ENCODE measurements around the gene CPTP. TPM values are rescaled to one million over a fixed set of nuclear protein-coding genes. Genes with fewer than 3 reads are reported as not detected.

The CPTP gene
- total and polyA plus RNA-seq, 10 of the 15 experiments (the other 5 are each of a cell fraction or from before 2014, with no cell fraction given), result 0.06 to 24.3 (median 10.0) TPM

DNA sequence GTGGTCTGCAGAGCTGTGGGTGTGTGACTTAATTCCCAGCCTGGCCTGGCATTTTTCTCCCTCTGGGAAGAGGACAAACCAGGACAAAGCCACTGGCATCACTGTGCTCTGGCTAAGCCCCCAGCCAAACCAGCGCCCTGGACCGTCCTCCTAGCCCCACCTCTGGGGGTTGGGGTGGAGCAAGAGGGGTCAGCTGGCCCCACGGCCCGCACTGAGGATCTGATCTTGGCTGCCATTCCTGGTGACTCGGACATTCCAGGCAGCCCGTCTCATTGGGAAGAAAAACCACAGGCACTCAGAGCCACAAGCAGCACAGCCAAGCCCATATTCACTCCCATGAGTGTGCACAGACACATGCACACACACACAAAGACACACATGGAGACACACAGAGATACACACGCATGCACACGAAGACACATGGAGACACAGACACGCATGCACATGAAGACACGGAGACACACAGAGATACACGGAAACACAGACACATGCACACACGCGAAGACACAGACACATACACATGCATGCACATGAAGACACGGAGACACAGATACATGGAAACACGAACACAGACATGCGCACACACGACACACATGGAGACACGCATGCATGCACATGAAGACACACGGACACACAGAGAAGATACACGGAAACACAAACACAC, 36.0 kb downstream of the CPTP start:
- no peaks in the 10 kb centered on the region for H3K27me3 ChIP-seq (replicated peaks in 1 of 2; ENCODE audit: control insufficient read depth in 2 of 2, insufficient read depth in 2 of 2, low read length in 1 of 2)
- H2AFZ ChIP-seq (ENCODE audit: control insufficient read depth, low read depth, low read length), result no peak overlapping the region
- no peaks in the 10 kb centered on the region for H3K9me3 ChIP-seq (replicated peaks; ENCODE audit: control insufficient read depth, insufficient read depth, low read length)
- no peak overlapping the region for H3K27ac ChIP-seq (ENCODE audit: control insufficient read depth, insufficient read depth)
- DNase-seq (ENCODE audit: low read depth, low spot score) (no peak), ATAC-seq (no peak), FAIRE-seq (no peak)
- WGBS (ENCODE audit: insufficient coverage, insufficient replicate concordance, low lambda C conversion rate, missing lambda C conversion rate), result 77% methylated on average over 20 of the region's 20 CpGs
- peaks cover 5% of the 10 kb centered on the region for H3K4me1 ChIP-seq (ENCODE audit: control insufficient read depth, insufficient read depth, low read length)
- no peak overlapping the region for H3K4me2 ChIP-seq (ENCODE audit: control insufficient read depth, insufficient read depth)
- in situ Hi-C loops (cut with MboI), result no loop called here
- ChIA-PET SMC1A (ENCODE audit: uncharacterized antibody, unreplicated experiment) (no interaction called here), RAD21 (ENCODE audit: unreplicated experiment) (no interaction called here), CTCF (no interaction called here), POLR2A (no interaction called here)
- no peak overlapping the region for H3K9ac ChIP-seq (ENCODE audit: control insufficient read depth, insufficient read depth, low read length)
- H3K36me3 ChIP-seq (ENCODE audit: control insufficient read depth in 2 of 2, insufficient read depth in 2 of 2, low read length in 1 of 2), result no peaks in the 10 kb centered on the region
- TF ChIP-seq SIN3A (IDR thresholded peaks at IDR 0.05; ENCODE audit: low read depth, low read length), result no peak
- TF ChIP-seq, protein P1, sequence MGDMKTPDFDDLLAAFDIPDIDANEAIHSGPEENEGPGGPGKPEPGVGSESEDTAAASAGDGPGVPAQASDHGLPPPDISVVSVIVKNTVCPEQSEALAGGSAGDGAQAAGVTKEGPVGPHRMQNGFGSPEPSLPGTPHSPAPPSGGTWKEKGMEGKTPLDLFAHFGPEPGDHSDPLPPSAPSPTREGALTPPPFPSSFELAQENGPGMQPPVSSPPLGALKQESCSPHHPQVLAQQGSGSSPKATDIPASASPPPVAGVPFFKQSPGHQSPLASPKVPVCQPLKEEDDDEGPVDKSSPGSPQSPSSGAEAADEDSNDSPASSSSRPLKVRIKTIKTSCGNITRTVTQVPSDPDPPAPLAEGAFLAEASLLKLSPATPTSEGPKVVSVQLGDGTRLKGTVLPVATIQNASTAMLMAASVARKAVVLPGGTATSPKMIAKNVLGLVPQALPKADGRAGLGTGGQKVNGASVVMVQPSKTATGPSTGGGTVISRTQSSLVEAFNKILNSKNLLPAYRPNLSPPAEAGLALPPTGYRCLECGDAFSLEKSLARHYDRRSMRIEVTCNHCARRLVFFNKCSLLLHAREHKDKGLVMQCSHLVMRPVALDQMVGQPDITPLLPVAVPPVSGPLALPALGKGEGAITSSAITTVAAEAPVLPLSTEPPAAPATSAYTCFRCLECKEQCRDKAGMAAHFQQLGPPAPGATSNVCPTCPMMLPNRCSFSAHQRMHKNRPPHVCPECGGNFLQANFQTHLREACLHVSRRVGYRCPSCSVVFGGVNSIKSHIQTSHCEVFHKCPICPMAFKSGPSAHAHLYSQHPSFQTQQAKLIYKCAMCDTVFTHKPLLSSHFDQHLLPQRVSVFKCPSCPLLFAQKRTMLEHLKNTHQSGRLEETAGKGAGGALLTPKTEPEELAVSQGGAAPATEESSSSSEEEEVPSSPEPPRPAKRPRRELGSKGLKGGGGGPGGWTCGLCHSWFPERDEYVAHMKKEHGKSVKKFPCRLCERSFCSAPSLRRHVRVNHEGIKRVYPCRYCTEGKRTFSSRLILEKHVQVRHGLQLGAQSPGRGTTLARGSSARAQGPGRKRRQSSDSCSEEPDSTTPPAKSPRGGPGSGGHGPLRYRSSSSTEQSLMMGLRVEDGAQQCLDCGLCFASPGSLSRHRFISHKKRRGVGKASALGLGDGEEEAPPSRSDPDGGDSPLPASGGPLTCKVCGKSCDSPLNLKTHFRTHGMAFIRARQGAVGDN (IDR thresholded peaks at IDR 0.05), result no peak
- no peak for TF ChIP-seq MXI1 (IDR thresholded peaks at IDR 0.05; ENCODE audit: low read depth, low read length)
- TF ChIP-seq, protein P2, sequence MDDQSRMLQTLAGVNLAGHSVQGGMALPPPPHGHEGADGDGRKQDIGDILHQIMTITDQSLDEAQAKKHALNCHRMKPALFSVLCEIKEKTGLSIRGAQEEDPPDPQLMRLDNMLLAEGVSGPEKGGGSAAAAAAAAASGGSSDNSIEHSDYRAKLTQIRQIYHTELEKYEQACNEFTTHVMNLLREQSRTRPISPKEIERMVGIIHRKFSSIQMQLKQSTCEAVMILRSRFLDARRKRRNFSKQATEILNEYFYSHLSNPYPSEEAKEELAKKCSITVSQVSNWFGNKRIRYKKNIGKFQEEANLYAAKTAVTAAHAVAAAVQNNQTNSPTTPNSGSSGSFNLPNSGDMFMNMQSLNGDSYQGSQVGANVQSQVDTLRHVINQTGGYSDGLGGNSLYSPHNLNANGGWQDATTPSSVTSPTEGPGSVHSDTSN (IDR thresholded peaks at IDR 0.05; ENCODE audit: insufficient replicate concordance, low read depth, low read length), result no peak
- peak; percentile 20; the same call in 1 of the 2 replicates for TF ChIP-seq PAX5 (IDR thresholded peaks at IDR 0.05; ENCODE audit: borderline replicate concordance, low read depth, low read length)
- no peak for TF ChIP-seq NBN (IDR thresholded peaks at IDR 0.05)
- TF ChIP-seq RUNX3 (IDR thresholded peaks at IDR 0.05; ENCODE audit: low read length), result no peak
- TF ChIP-seq, protein P3, sequence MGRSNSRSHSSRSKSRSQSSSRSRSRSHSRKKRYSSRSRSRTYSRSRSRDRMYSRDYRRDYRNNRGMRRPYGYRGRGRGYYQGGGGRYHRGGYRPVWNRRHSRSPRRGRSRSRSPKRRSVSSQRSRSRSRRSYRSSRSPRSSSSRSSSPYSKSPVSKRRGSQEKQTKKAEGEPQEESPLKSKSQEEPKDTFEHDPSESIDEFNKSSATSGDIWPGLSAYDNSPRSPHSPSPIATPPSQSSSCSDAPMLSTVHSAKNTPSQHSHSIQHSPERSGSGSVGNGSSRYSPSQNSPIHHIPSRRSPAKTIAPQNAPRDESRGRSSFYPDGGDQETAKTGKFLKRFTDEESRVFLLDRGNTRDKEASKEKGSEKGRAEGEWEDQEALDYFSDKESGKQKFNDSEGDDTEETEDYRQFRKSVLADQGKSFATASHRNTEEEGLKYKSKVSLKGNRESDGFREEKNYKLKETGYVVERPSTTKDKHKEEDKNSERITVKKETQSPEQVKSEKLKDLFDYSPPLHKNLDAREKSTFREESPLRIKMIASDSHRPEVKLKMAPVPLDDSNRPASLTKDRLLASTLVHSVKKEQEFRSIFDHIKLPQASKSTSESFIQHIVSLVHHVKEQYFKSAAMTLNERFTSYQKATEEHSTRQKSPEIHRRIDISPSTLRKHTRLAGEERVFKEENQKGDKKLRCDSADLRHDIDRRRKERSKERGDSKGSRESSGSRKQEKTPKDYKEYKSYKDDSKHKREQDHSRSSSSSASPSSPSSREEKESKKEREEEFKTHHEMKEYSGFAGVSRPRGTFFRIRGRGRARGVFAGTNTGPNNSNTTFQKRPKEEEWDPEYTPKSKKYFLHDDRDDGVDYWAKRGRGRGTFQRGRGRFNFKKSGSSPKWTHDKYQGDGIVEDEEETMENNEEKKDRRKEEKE (IDR thresholded peaks at IDR 0.05), result no peak
- no TSS peak for BruUV-seq (replicated peaks)
- intact Hi-C loops (cut with micrococcal nuclease; ENCODE audit: unreplicated experiment), result no loop called here
- no peak overlapping the region for H3K4me3 ChIP-seq
- H3K79me2 ChIP-seq (ENCODE audit: control insufficient read depth, insufficient read depth, low read length), result no peaks in the 10 kb centered on the region
- H4K20me1 ChIP-seq (ENCODE audit: control insufficient read depth, insufficient read depth), result no peaks in the 10 kb centered on the region

Data from GM12878 (cell line).